ENCODE data around the gene PHF12. TPM values are rescaled to one million over a fixed set of nuclear protein-coding genes. Genes with fewer than 3 reads are reported as not detected.

PHF12 gene
- total and polyA plus RNA-seq, 2 experiments from 2014 or later, result 19.7 to 41.0 TPM

DNA sequence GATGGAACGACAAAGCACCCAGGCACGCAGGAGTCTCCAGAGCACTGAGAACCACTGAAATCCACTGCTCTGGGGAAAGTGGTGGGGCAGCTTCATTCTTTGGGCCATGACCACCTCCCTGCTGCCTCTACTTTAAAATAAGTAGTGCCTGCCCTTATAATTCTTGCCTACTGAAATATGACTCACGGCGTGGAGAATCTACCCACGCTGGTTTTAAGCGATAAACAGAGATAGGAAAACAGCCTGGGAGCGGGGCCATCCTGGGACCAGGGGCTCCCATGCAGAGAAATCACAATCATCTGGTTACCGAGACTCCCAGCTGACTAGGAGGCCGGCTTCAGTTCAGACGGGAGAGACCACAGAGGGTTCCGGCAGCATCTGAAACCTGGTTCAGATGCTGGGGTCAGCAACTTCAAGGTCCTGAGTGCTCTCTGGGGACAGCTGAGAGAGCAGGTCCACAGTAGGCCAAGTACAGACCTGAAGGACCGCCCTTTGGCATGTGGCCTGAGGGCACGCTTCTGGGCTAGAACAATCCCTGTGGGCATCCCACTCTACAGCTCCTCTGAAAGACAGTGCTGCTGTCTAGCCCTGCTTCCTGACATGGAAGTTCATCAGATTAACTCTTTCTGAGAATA, 39.8 kb downstream of the PHF12 start:
- Histone ChIP-seq H3F3A (replicated peaks; ENCODE audit: low read depth) (peaks cover 82% of the 10 kb centered on the region), H2AFZ (no peak overlapping the region), H3K27ac (ENCODE audit: low read depth) (peak overlapping the region; percentile 72; the same call in 1 of the 2 replicates), H3K79me2 (replicated peaks; ENCODE audit: insufficient read depth) (peaks cover 15% of the 10 kb centered on the region; the same call in 1 of the 2 replicates), H3K4me3 (no peak overlapping the region), H3K9me2 (ENCODE audit: insufficient read depth) (no peaks in the 10 kb centered on the region), H3K4me2 (no peak overlapping the region), H4K20me1 (replicated peaks; ENCODE audit: insufficient read depth) (peaks cover 28% of the 10 kb centered on the region), H3K27me3 (ENCODE audit: insufficient read depth) (no peaks in the 10 kb centered on the region), H3K36me3 (ENCODE audit: insufficient read depth) (peaks cover 83% of the 10 kb centered on the region), H3K4me1 (ENCODE audit: insufficient read depth) (peaks cover 22% of the 10 kb centered on the region)
- no peak overlapping the region for H3K27ac Mint-ChIP-seq
- no peaks in the 10 kb centered on the region; the same call in 2 of the 3 replicates for H3K9me3 Mint-ChIP-seq
- peaks cover 31% of the 10 kb centered on the region for H3K27me3 Mint-ChIP-seq (ENCODE audit: insufficient read depth, low read depth, poor library complexity)
- no peak for ATAC-seq
- no peak overlapping the region for H3K4me3 Mint-ChIP-seq
- no peak for DNase-seq (ENCODE audit: low spot score)
- H3K36me3 Mint-ChIP-seq (ENCODE audit: low read depth), result peaks cover 97% of the 10 kb centered on the region
- H3K4me1 Mint-ChIP-seq, result peaks cover 33% of the 10 kb centered on the region
- TF ChIP-seq NANOG (IDR thresholded peaks at IDR 0.05; ENCODE audit: borderline replicate concordance) (no peak), POLR2AphosphoS5 (IDR thresholded peaks at IDR 0.05; ENCODE audit: low read depth) (no peak), STAT1 (IDR thresholded peaks at IDR 0.05; ENCODE audit: unreplicated experiment) (no peak), EZH2phosphoT487 (IDR thresholded peaks at IDR 0.05; ENCODE audit: unreplicated experiment) (no peak), ZNF331 (CRISPR knock-in tag; IDR thresholded peaks at IDR 0.05; ENCODE audit: low read depth) (no peak), CREB1 (CRISPR knock-in tag; IDR thresholded peaks at IDR 0.05; ENCODE audit: low read depth) (no peak), JUNB (IDR thresholded peaks at IDR 0.05; ENCODE audit: unreplicated experiment) (no peak), EZH2 (IDR thresholded peaks at IDR 0.05; ENCODE audit: low read depth, unreplicated experiment) (no peak), ZNF114 (CRISPR knock-in tag; IDR thresholded peaks at IDR 0.05) (no peak)
- TF ChIP-seq, protein P1, sequence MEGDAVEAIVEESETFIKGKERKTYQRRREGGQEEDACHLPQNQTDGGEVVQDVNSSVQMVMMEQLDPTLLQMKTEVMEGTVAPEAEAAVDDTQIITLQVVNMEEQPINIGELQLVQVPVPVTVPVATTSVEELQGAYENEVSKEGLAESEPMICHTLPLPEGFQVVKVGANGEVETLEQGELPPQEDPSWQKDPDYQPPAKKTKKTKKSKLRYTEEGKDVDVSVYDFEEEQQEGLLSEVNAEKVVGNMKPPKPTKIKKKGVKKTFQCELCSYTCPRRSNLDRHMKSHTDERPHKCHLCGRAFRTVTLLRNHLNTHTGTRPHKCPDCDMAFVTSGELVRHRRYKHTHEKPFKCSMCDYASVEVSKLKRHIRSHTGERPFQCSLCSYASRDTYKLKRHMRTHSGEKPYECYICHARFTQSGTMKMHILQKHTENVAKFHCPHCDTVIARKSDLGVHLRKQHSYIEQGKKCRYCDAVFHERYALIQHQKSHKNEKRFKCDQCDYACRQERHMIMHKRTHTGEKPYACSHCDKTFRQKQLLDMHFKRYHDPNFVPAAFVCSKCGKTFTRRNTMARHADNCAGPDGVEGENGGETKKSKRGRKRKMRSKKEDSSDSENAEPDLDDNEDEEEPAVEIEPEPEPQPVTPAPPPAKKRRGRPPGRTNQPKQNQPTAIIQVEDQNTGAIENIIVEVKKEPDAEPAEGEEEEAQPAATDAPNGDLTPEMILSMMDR (conservative IDR thresholded peaks at IDR 0.05; ENCODE audit: low read depth in 2 of 2), result no peak
- TF ChIP-seq, protein P2, sequence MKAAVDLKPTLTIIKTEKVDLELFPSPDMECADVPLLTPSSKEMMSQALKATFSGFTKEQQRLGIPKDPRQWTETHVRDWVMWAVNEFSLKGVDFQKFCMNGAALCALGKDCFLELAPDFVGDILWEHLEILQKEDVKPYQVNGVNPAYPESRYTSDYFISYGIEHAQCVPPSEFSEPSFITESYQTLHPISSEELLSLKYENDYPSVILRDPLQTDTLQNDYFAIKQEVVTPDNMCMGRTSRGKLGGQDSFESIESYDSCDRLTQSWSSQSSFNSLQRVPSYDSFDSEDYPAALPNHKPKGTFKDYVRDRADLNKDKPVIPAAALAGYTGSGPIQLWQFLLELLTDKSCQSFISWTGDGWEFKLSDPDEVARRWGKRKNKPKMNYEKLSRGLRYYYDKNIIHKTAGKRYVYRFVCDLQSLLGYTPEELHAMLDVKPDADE (IDR thresholded peaks at IDR 0.05), result no peak
- TF ChIP-seq, protein P3, sequence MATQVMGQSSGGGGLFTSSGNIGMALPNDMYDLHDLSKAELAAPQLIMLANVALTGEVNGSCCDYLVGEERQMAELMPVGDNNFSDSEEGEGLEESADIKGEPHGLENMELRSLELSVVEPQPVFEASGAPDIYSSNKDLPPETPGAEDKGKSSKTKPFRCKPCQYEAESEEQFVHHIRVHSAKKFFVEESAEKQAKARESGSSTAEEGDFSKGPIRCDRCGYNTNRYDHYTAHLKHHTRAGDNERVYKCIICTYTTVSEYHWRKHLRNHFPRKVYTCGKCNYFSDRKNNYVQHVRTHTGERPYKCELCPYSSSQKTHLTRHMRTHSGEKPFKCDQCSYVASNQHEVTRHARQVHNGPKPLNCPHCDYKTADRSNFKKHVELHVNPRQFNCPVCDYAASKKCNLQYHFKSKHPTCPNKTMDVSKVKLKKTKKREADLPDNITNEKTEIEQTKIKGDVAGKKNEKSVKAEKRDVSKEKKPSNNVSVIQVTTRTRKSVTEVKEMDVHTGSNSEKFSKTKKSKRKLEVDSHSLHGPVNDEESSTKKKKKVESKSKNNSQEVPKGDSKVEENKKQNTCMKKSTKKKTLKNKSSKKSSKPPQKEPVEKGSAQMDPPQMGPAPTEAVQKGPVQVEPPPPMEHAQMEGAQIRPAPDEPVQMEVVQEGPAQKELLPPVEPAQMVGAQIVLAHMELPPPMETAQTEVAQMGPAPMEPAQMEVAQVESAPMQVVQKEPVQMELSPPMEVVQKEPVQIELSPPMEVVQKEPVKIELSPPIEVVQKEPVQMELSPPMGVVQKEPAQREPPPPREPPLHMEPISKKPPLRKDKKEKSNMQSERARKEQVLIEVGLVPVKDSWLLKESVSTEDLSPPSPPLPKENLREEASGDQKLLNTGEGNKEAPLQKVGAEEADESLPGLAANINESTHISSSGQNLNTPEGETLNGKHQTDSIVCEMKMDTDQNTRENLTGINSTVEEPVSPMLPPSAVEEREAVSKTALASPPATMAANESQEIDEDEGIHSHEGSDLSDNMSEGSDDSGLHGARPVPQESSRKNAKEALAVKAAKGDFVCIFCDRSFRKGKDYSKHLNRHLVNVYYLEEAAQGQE (IDR thresholded peaks at IDR 0.05; ENCODE audit: unreplicated experiment), result no peak
- TF ChIP-seq, protein P4, sequence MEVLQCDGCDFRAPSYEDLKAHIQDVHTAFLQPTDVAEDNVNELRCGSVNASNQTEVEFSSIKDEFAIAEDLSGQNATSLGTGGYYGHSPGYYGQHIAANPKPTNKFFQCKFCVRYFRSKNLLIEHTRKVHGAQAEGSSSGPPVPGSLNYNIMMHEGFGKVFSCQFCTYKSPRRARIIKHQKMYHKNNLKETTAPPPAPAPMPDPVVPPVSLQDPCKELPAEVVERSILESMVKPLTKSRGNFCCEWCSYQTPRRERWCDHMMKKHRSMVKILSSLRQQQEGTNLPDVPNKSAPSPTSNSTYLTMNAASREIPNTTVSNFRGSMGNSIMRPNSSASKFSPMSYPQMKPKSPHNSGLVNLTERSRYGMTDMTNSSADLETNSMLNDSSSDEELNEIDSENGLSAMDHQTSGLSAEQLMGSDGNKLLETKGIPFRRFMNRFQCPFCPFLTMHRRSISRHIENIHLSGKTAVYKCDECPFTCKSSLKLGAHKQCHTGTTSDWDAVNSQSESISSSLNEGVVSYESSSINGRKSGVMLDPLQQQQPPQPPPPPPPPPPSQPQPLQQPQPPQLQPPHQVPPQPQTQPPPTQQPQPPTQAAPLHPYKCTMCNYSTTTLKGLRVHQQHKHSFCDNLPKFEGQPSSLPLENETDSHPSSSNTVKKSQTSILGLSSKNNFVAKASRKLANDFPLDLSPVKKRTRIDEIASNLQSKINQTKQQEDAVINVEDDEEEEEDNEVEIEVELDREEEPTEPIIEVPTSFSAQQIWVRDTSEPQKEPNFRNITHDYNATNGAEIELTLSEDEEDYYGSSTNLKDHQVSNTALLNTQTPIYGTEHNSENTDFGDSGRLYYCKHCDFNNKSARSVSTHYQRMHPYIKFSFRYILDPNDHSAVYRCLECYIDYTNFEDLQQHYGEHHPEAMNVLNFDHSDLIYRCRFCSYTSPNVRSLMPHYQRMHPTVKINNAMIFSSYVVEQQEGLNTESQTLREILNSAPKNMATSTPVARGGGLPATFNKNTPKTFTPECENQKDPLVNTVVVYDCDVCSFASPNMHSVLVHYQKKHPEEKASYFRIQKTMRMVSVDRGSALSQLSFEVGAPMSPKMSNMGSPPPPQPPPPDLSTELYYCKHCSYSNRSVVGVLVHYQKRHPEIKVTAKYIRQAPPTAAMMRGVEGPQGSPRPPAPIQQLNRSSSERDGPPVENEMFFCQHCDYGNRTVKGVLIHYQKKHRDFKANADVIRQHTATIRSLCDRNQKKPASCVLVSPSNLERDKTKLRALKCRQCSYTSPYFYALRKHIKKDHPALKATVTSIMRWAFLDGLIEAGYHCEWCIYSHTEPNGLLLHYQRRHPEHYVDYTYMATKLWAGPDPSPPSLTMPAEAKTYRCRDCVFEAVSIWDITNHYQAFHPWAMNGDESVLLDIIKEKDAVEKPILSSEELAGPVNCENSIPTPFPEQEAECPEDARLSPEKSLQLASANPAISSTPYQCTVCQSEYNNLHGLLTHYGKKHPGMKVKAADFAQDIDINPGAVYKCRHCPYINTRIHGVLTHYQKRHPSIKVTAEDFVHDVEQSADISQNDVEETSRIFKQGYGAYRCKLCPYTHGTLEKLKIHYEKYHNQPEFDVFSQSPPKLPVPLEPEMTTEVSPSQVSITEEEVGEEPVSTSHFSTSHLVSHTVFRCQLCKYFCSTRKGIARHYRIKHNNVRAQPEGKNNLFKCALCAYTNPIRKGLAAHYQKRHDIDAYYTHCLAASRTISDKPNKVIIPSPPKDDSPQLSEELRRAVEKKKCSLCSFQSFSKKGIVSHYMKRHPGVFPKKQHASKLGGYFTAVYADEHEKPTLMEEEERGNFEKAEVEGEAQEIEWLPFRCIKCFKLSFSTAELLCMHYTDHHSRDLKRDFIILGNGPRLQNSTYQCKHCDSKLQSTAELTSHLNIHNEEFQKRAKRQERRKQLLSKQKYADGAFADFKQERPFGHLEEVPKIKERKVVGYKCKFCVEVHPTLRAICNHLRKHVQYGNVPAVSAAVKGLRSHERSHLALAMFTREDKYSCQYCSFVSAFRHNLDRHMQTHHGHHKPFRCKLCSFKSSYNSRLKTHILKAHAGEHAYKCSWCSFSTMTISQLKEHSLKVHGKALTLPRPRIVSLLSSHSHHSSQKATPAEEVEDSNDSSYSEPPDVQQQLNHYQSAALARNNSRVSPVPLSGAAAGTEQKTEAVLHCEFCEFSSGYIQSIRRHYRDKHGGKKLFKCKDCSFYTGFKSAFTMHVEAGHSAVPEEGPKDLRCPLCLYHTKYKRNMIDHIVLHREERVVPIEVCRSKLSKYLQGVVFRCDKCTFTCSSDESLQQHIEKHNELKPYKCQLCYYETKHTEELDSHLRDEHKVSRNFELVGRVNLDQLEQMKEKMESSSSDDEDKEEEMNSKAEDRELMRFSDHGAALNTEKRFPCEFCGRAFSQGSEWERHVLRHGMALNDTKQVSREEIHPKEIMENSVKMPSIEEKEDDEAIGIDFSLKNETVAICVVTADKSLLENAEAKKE (CRISPR knock-in tag; IDR thresholded peaks at IDR 0.05), result no peak

All from GM23338 (cell line).